ENCODE measurements around the gene GPR61. TPM values are rescaled to one million over a fixed set of nuclear protein-coding genes. Genes with fewer than 3 reads are reported as not detected.

GPR61 gene
- polyA plus RNA-seq, 1 donor (not counting 4 experiments of a cell fraction or from before 2014, with no cell fraction given): not detected

DNA sequence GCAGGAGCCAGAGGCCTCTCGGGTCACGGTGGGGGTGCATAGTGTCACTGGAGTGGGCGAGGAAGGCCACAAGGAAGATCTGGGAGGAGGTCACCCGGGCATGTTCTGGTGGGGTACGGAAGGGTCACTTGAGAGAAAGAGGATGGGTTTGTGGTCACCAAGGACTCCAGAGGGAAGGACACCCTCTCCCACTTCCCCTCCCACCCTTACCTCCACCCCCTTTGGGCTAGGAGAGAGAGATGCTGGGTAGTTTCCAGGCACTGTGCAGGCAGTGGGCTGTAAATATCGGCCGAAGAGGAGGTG lies 30.8 kb upstream of the GPR61 start:
- FAIRE-seq: no peak
- H2AFZ ChIP-seq (ENCODE audit: control insufficient read depth, low read length): peak overlapping the region; percentile 26

DNA sequence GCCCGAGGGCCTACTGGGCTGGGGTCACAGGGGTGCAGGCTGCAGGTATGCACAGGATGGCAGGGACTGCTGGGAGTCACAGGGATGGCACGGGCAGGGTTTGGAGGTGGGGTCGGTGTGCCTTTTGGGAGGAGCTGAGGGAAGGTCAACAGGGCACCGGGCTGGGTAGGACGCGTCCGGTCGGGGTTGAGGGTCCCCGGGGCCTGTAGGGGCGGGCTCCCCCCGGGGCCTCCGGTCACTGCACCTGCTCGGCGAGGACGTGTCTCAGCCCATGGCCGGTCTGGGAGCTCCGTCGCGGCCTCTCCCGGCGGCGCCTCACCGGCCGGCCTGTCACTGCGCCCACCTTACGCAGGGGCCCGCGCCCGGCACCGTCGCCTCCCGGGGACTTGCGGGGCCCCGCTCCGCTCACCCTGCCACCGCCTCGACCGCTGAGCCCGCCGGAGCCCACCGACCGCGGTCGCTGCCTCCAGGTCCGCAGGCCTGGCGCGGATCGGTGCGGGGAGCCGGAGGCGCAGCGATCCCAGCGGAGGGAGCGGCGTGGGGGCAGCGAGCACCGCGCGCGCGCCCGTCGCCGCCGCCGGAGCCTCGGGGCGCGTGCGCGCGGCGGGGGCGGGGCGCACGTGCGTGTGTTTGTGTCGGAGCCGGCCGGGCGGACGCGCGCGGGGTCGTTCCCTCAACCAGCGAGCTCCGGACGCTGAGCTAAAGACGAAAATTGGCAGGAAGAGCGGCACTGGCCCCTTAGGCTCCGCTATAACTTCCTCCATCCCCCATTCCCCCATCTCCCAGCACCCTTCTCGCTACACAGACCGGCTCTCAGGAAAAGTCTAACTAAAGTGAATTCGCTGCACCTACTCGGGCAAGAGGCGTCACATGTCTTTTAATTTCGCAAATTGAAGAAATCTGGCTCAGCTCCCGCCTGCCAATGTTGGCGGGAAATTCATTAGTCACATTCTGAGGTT lies 30.2 kb upstream of the GPR61 start, which contains the start of gene AMIGO1:
Gene AMIGO1 (minus strand): TSS at position 552 of the 959 bp plus-strand sequence. CDS start 815 bp downstream, outside the sequence.
- H3K9me3 ChIP-seq (ENCODE audit: control insufficient read depth, low read depth, low read length): no peaks in the 10 kb centered on the region
- H4K20me1 ChIP-seq (ENCODE audit: control insufficient read depth, extremely low read depth, insufficient read depth, low read length): no peaks in the 10 kb centered on the region
- peaks cover 27% of the 10 kb centered on the region for H3K27me3 ChIP-seq (ENCODE audit: control insufficient read depth, extremely low read depth, insufficient read depth, low read length)
- DNase-seq (ENCODE audit: low read depth, low spot score) (no peak), FAIRE-seq (no peak)
- peak within 1 kb of the TSS; percentile 88 for H2AFZ ChIP-seq (ENCODE audit: control insufficient read depth, low read length)
- H3K4me1 ChIP-seq (ENCODE audit: control insufficient read depth, extremely low read depth, insufficient read depth, low read length): peaks cover 2% of the 10 kb centered on the region
- H3K9ac ChIP-seq (ENCODE audit: control insufficient read depth, extremely low read depth, insufficient read depth, low read length): peak within 1 kb of the TSS; percentile 60
- peak within 1 kb of the TSS; percentile 46 to 57 (median 54) for H3K4me3 ChIP-seq (ENCODE audit: control insufficient read depth in 2 of 3, extremely low read depth in 1 of 3, insufficient read depth in 2 of 3, low read depth in 1 of 3, low read length in 3 of 3)
- no peaks in the 10 kb centered on the region for H3K36me3 ChIP-seq (ENCODE audit: control insufficient read depth in 2 of 2, extremely low read depth in 1 of 2, insufficient read depth in 2 of 2, low read length in 2 of 2)
- TF ChIP-seq, protein P1, sequence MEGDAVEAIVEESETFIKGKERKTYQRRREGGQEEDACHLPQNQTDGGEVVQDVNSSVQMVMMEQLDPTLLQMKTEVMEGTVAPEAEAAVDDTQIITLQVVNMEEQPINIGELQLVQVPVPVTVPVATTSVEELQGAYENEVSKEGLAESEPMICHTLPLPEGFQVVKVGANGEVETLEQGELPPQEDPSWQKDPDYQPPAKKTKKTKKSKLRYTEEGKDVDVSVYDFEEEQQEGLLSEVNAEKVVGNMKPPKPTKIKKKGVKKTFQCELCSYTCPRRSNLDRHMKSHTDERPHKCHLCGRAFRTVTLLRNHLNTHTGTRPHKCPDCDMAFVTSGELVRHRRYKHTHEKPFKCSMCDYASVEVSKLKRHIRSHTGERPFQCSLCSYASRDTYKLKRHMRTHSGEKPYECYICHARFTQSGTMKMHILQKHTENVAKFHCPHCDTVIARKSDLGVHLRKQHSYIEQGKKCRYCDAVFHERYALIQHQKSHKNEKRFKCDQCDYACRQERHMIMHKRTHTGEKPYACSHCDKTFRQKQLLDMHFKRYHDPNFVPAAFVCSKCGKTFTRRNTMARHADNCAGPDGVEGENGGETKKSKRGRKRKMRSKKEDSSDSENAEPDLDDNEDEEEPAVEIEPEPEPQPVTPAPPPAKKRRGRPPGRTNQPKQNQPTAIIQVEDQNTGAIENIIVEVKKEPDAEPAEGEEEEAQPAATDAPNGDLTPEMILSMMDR (optimal IDR thresholded peaks at IDR 0.05 in 1 of 3, IDR thresholded peaks at IDR 0.05 in 1 of 3, conservative IDR thresholded peaks at IDR 0.05 in 1 of 3; ENCODE audit: extremely low read depth in 1 of 3, insufficient read depth in 2 of 3, low read length in 3 of 3): no peak
- TF ChIP-seq EZH2 (IDR thresholded peaks at IDR 0.05; ENCODE audit: low read length): no peak
- H3K4me2 ChIP-seq (ENCODE audit: control insufficient read depth, extremely low read depth, insufficient read depth, low read depth, low read length): peak within 1 kb of the TSS; percentile 83
- H3K79me2 ChIP-seq (ENCODE audit: control insufficient read depth, insufficient read depth, low read length): no peaks in the 10 kb centered on the region
- dilution Hi-C loops (cut with MboI; ENCODE audit: extremely low pct_ligation_motif_present, low sequenced_read_pairs): no loop called here
- no peak within 1 kb of the TSS for H3K27ac ChIP-seq (ENCODE audit: control insufficient read depth, insufficient read depth, low read length)
- no peaks in the 10 kb centered on the region for H3K9me1 ChIP-seq (ENCODE audit: control insufficient read depth, extremely low read depth, insufficient read depth, low read length)

More for the DNA sequence above, 30.8 kb upstream of the GPR61 start:
- H3K79me2 ChIP-seq (ENCODE audit: control insufficient read depth, insufficient read depth, low read length): no peaks in the 10 kb centered on the region
- H3K4me2 ChIP-seq (ENCODE audit: control insufficient read depth, extremely low read depth, insufficient read depth, low read depth, low read length): peak overlapping the region; percentile 83
- H3K27ac ChIP-seq (ENCODE audit: control insufficient read depth, insufficient read depth, low read length): no peak overlapping the region
- no peak for DNase-seq (ENCODE audit: low read depth, low spot score)
- no peak overlapping the region for H3K9ac ChIP-seq (ENCODE audit: control insufficient read depth, extremely low read depth, insufficient read depth, low read length)
- no peaks in the 10 kb centered on the region for H3K9me1 ChIP-seq (ENCODE audit: control insufficient read depth, extremely low read depth, insufficient read depth, low read length)
- peak overlapping the region in 1 of 3 experiments; percentile 46 for H3K4me3 ChIP-seq (ENCODE audit: control insufficient read depth in 2 of 3, extremely low read depth in 1 of 3, insufficient read depth in 2 of 3, low read depth in 1 of 3, low read length in 3 of 3)
- no peaks in the 10 kb centered on the region for H3K9me3 ChIP-seq (ENCODE audit: control insufficient read depth, low read depth, low read length)
- peaks cover 2% of the 10 kb centered on the region for H3K4me1 ChIP-seq (ENCODE audit: control insufficient read depth, extremely low read depth, insufficient read depth, low read length)
- H4K20me1 ChIP-seq (ENCODE audit: control insufficient read depth, extremely low read depth, insufficient read depth, low read length): no peaks in the 10 kb centered on the region
- dilution Hi-C loops (cut with MboI; ENCODE audit: extremely low pct_ligation_motif_present, low sequenced_read_pairs): no loop called here
- H3K27me3 ChIP-seq (ENCODE audit: control insufficient read depth, extremely low read depth, insufficient read depth, low read length): peaks cover 27% of the 10 kb centered on the region
- TF ChIP-seq, protein P1 (optimal IDR thresholded peaks at IDR 0.05 in 1 of 3, IDR thresholded peaks at IDR 0.05 in 1 of 3, conservative IDR thresholded peaks at IDR 0.05 in 1 of 3; ENCODE audit: extremely low read depth in 1 of 3, insufficient read depth in 2 of 3, low read length in 3 of 3): no peak
- no peak for TF ChIP-seq EZH2 (IDR thresholded peaks at IDR 0.05; ENCODE audit: low read length)
- no peaks in the 10 kb centered on the region for H3K36me3 ChIP-seq (ENCODE audit: control insufficient read depth in 2 of 2, extremely low read depth in 1 of 2, insufficient read depth in 2 of 2, low read length in 2 of 2)

Measured in keratinocyte (primary cell).